ENCODE measurements around the gene KCNQ1.

The KCNQ1 gene

GRCh38 chr11:2791139-2791520 is 346.3 kb downstream of the KCNQ1 start:
- DNase-seq (ENCODE audit: insufficient read length, low spot score) (no peak), FAIRE-seq (no peak)
- TF ChIP-seq CTCF (IDR thresholded peaks at IDR 0.05; ENCODE audit: insufficient read depth, missing control alignments) = no peak

GRCh38 chr11:2791521-2792380 is 346.9 kb downstream of the KCNQ1 start:
- FAIRE-seq = no peak
- DNase-seq (ENCODE audit: insufficient read length, low spot score) = no peak
- TF ChIP-seq CTCF (IDR thresholded peaks at IDR 0.05; ENCODE audit: insufficient read depth, missing control alignments) = no peak

- DNase-seq (ENCODE audit: insufficient read length, low spot score) (no peak), FAIRE-seq (no peak)
- TF ChIP-seq CTCF (IDR thresholded peaks at IDR 0.05; ENCODE audit: insufficient read depth, missing control alignments) = no peak
Measured at GRCh38 chr11:2792381-2793250, 347.8 kb downstream of the KCNQ1 start.

GRCh38 chr11:2793701-2794045 is 348.9 kb downstream of the KCNQ1 start:
- no peak for TF ChIP-seq CTCF (IDR thresholded peaks at IDR 0.05; ENCODE audit: insufficient read depth, missing control alignments)
- no peak for DNase-seq (ENCODE audit: insufficient read length, low spot score)

GRCh38 chr11:2794046-2794967 is 349.5 kb downstream of the KCNQ1 start:
- TF ChIP-seq CTCF (IDR thresholded peaks at IDR 0.05; ENCODE audit: insufficient read depth, missing control alignments) = no peak
- DNase-seq (ENCODE audit: insufficient read length, low spot score) = no peak
- FAIRE-seq = no peak

More at GRCh38 chr11:2793701-2794045, 348.9 kb downstream of the KCNQ1 start:
- no peak for FAIRE-seq

GRCh38 chr11:2794968-2795322 is 350.1 kb downstream of the KCNQ1 start:
- DNase-seq (ENCODE audit: insufficient read length, low spot score) (no peak), FAIRE-seq (no peak)
- TF ChIP-seq CTCF (IDR thresholded peaks at IDR 0.05; ENCODE audit: insufficient read depth, missing control alignments) = no peak
